ENCODE results near the gene KCTD20. TPM values are rescaled to one million over a fixed set of nuclear protein-coding genes. Genes with fewer than 3 reads are reported as not detected.

Gene KCTD20
- total and polyA plus RNA-seq, 2 experiments from 2014 or later, result 7.4 to 25.0 TPM

DNA sequence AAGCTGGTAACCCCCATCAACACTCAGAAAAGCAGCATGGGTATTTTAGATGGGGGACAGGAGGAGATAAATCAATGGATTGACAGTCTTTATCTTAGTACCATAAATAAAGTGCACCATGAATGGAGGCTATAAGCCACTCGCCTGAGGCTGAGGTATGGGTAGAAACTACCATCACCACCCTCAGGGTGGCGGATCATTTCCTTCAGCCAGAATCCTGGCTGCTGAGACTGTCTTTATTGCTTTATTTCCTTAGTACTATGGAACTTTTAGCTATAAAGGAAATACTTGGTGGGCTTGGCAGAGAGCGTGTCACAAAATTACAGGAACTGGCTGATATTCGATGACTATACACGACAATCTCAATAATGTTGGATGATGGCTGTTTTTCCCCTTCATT lies 52.3 kb downstream of the KCTD20 start (continued):
- TF ChIP-seq ZNF462 (CRISPR knock-in tag; IDR thresholded peaks at IDR 0.05) (no peak), CTCF (conservative IDR thresholded peaks at IDR 0.05; ENCODE audit: low read depth in 2 of 2) (no peak), POLR2AphosphoS5 (IDR thresholded peaks at IDR 0.05; ENCODE audit: low read depth) (no peak)

- ATAC-seq, result no peak
- H3K4me2 ChIP-seq, result no peak overlapping the region
- no peaks in the 10 kb centered on the region for H3K4me1 ChIP-seq (ENCODE audit: insufficient read depth)
- H3K27ac ChIP-seq (ENCODE audit: low read depth), result no peak overlapping the region
- H3K79me2 ChIP-seq (replicated peaks; ENCODE audit: insufficient read depth), result no peaks in the 10 kb centered on the region
- H3K4me1 Mint-ChIP-seq, result no peaks in the 10 kb centered on the region; the same call in 1 of the 3 replicates
- no peak overlapping the region for H3K4me3 ChIP-seq
- H2AFZ ChIP-seq, result no peak overlapping the region
- peaks cover 26% of the 10 kb centered on the region for H3K36me3 Mint-ChIP-seq (ENCODE audit: low read depth)
- H3K9me2 ChIP-seq (ENCODE audit: insufficient read depth), result no peaks in the 10 kb centered on the region
- H3K27me3 Mint-ChIP-seq (ENCODE audit: insufficient read depth, low read depth, poor library complexity), result no peaks in the 10 kb centered on the region
- H3F3A ChIP-seq (replicated peaks; ENCODE audit: low read depth), result no peaks in the 10 kb centered on the region
- no peaks in the 10 kb centered on the region for H3K27me3 ChIP-seq (ENCODE audit: insufficient read depth)
- no peak overlapping the region for H3K27ac Mint-ChIP-seq
- no peak overlapping the region for H3K4me3 Mint-ChIP-seq
- no peak for DNase-seq (ENCODE audit: low spot score)
- H3K36me3 ChIP-seq (ENCODE audit: insufficient read depth), result peaks cover 20% of the 10 kb centered on the region
- no peaks in the 10 kb centered on the region for H4K20me1 ChIP-seq (replicated peaks; ENCODE audit: insufficient read depth)
- no peaks in the 10 kb centered on the region for H3K9me3 Mint-ChIP-seq
- TF ChIP-seq EZH2 (IDR thresholded peaks at IDR 0.05; ENCODE audit: low read depth, unreplicated experiment) (no peak), ZNF114 (CRISPR knock-in tag; IDR thresholded peaks at IDR 0.05) (no peak), STAT1 (IDR thresholded peaks at IDR 0.05; ENCODE audit: unreplicated experiment) (no peak), JUNB (IDR thresholded peaks at IDR 0.05; ENCODE audit: unreplicated experiment) (no peak), CTCF (conservative IDR thresholded peaks at IDR 0.05; ENCODE audit: low read depth in 2 of 2) (no peak), EZH2phosphoT487 (IDR thresholded peaks at IDR 0.05; ENCODE audit: unreplicated experiment) (no peak), NANOG (IDR thresholded peaks at IDR 0.05; ENCODE audit: borderline replicate concordance) (no peak)
- TF ChIP-seq, protein P1, sequence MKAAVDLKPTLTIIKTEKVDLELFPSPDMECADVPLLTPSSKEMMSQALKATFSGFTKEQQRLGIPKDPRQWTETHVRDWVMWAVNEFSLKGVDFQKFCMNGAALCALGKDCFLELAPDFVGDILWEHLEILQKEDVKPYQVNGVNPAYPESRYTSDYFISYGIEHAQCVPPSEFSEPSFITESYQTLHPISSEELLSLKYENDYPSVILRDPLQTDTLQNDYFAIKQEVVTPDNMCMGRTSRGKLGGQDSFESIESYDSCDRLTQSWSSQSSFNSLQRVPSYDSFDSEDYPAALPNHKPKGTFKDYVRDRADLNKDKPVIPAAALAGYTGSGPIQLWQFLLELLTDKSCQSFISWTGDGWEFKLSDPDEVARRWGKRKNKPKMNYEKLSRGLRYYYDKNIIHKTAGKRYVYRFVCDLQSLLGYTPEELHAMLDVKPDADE (IDR thresholded peaks at IDR 0.05), result no peak
Measured at GRCh38 chr6:36499918-36500317, 57.1 kb downstream of the KCTD20 start.
